Measurements from ENCODE around the gene SHISA7. TPM values are rescaled to one million over a fixed set of nuclear protein-coding genes. Genes with fewer than 3 reads are reported as not detected.

The SHISA7 gene
- total RNA-seq, 2 experiments from 2014 or later = not detected

GRCh38 chr19:55389386-55390317 lies 53.4 kb downstream of the SHISA7 start:
- no peak overlapping the region for H3K27ac ChIP-seq (ENCODE audit: low read depth, low read length, poor library complexity, severe bottlenecking)
- ChIA-PET POLR2A (no interaction called here), CTCF (ENCODE audit: unreplicated experiment) (interaction anchor here (1.1 kb wide), 1 partner anchor 34 kb away, joined by 3 read pairs; no protein-coding TSS in a partner anchor)
- intact Hi-C loops (cut with micrococcal nuclease; ENCODE audit: unreplicated experiment) = no loop called here
- H3K4me1 ChIP-seq (ENCODE audit: insufficient read depth, low read length, poor library complexity, severe bottlenecking) = peaks cover 36% of the 10 kb centered on the region
- no peaks in the 10 kb centered on the region for H3K9me2 ChIP-seq (ENCODE audit: insufficient read depth, low read length)
- peaks cover 27% of the 10 kb centered on the region for H4K20me1 ChIP-seq (ENCODE audit: insufficient read depth, low read length)
- H3K79me2 ChIP-seq (ENCODE audit: insufficient read depth, low read depth, low read length) = peaks cover 35% of the 10 kb centered on the region
- H3K9me3 ChIP-seq (ENCODE audit: low read length) = no peaks in the 10 kb centered on the region
- peaks cover 58% of the 10 kb centered on the region for H3K36me3 ChIP-seq (ENCODE audit: insufficient read depth, low read length)
- BruUV-seq (replicated peaks) = no TSS peak
- DNase-seq (ENCODE audit: low spot score) = no peak
- H2AFZ ChIP-seq (ENCODE audit: low read length) = no peak overlapping the region
- no peak for TF ChIP-seq EZH2phosphoT487 (IDR thresholded peaks at IDR 0.05; ENCODE audit: borderline replicate concordance, low read depth, low read length)
- TF ChIP-seq, protein P1, sequence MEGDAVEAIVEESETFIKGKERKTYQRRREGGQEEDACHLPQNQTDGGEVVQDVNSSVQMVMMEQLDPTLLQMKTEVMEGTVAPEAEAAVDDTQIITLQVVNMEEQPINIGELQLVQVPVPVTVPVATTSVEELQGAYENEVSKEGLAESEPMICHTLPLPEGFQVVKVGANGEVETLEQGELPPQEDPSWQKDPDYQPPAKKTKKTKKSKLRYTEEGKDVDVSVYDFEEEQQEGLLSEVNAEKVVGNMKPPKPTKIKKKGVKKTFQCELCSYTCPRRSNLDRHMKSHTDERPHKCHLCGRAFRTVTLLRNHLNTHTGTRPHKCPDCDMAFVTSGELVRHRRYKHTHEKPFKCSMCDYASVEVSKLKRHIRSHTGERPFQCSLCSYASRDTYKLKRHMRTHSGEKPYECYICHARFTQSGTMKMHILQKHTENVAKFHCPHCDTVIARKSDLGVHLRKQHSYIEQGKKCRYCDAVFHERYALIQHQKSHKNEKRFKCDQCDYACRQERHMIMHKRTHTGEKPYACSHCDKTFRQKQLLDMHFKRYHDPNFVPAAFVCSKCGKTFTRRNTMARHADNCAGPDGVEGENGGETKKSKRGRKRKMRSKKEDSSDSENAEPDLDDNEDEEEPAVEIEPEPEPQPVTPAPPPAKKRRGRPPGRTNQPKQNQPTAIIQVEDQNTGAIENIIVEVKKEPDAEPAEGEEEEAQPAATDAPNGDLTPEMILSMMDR (conservative IDR thresholded peaks at IDR 0.05; ENCODE audit: low read length) = no peak
- peak overlapping the region; percentile 98 for H3K4me2 ChIP-seq (ENCODE audit: low read length)
- H3K4me3 ChIP-seq (ENCODE audit: low read depth, low read length, poor library complexity, severe bottlenecking) = no peak overlapping the region

GRCh38 chr19:55387736-55388497 lies 55.2 kb downstream of the SHISA7 start:
- no peak for DNase-seq (ENCODE audit: low spot score)
- peaks cover 42% of the 10 kb centered on the region for H3K79me2 ChIP-seq (ENCODE audit: insufficient read depth, low read depth, low read length)
- H3K36me3 ChIP-seq (ENCODE audit: insufficient read depth, low read length) = peaks cover 58% of the 10 kb centered on the region
- no peaks in the 10 kb centered on the region for H3K9me3 ChIP-seq (ENCODE audit: low read length)
- H2AFZ ChIP-seq (ENCODE audit: low read length) = no peak overlapping the region
- no peaks in the 10 kb centered on the region for H3K9me2 ChIP-seq (ENCODE audit: insufficient read depth, low read length)
- H4K20me1 ChIP-seq (ENCODE audit: insufficient read depth, low read length) = peaks cover 27% of the 10 kb centered on the region
- peaks cover 45% of the 10 kb centered on the region for H3K4me1 ChIP-seq (ENCODE audit: insufficient read depth, low read length, poor library complexity, severe bottlenecking)
- ChIA-PET CTCF (ENCODE audit: unreplicated experiment) (interaction anchor here (1.1 kb wide), 1 partner anchor 32 kb away, joined by 3 read pairs; no protein-coding TSS in a partner anchor), POLR2A (no interaction called here)
- intact Hi-C loops (cut with micrococcal nuclease; ENCODE audit: unreplicated experiment) = no loop called here
- peak overlapping the region; percentile 98 for H3K4me2 ChIP-seq (ENCODE audit: low read length)
- H3K4me3 ChIP-seq (ENCODE audit: low read depth, low read length, poor library complexity, severe bottlenecking) = peak overlapping the region; percentile 87
- H3K27ac ChIP-seq (ENCODE audit: low read depth, low read length, poor library complexity, severe bottlenecking) = peak overlapping the region; percentile 91
- TF ChIP-seq, protein P1 (conservative IDR thresholded peaks at IDR 0.05; ENCODE audit: low read length) = no peak
- no peak for TF ChIP-seq EZH2phosphoT487 (IDR thresholded peaks at IDR 0.05; ENCODE audit: borderline replicate concordance, low read depth, low read length)
- BruUV-seq (replicated peaks) = no TSS peak
